GM10847 (cell line): ENCODE measurements around the gene OR1Q1.
"Not testable (repeated sequence)": the region's sequence is repeated elsewhere in the genome, so short reads cannot be mapped to it uniquely, and the experiment has no call there.

Experiments
- POLR2A ChIP-seq: IDR thresholded peaks from 2 replicates; pipeline ENCODE4 v1.6.1; 2011; ENCODE audit not compliant: insufficient read length; ENCODE audit errors: extremely low read depth

OR1Q1 gene, protein sequence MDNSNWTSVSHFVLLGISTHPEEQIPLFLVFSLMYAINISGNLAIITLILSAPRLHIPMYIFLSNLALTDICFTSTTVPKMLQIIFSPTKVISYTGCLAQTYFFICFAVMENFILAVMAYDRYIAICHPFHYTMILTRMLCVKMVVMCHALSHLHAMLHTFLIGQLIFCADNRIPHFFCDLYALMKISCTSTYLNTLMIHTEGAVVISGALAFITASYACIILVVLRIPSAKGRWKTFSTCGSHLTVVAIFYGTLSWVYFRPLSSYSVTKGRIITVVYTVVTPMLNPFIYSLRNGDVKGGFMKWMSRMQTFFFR

DNA sequence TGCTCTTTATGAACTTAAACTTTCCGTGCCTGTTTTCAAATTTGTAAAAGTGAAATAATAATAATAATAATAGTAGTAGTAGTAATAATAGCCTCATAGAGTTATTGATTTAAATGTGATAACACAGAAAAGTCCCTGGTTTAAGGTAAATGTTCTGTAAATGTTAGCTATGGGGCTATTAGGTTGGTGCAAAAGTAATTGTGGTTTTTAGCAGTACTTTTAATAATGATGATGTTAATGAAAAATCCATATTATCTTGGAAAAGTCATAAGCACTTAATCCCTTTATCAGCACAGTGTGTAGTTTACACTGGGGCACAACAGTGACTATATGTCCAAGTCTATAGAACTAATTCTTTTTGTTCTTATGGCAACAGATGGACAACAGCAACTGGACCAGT lies at the start of gene OR1Q1:
Gene OR1Q1 (plus strand): TSS at position 377 of the 400 bp plus-strand sequence. CDS start 0 bp downstream, at position 377.
- no peak for TF ChIP-seq POLR2A

- TF ChIP-seq POLR2A, result no peak
Measured at GRCh38 chr9:122567901-122568300, 46.6 kb upstream of the OR1Q1 start.

DNA sequence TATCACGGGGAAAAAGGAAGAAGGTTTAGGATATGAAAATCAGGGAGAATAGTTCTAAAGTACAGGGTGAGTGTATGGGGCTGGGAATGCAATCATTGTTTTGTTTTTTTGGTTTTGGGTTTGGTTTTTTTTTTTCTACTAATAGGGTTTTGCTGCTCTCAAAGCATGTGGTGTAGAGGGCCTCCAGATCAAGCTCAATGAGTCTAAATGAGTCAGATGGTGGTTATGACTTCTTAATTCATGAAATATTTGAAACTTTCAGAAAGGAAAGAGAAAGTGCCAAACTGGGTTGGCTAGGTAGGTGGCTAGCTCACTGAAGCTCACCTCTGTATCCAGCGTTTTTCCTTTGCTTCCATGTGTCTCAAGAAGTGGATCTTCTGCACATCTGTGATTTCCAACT lies 42.1 kb upstream of the OR1Q1 start:
- TF ChIP-seq POLR2A, result no peak

GRCh38 chr9:122579874-122580273 lies 34.7 kb upstream of the OR1Q1 start:
- no peak for TF ChIP-seq POLR2A

- TF ChIP-seq POLR2A, result no peak
Measured at GRCh38 chr9:122580360-122580759, 34.2 kb upstream of the OR1Q1 start.

GRCh38 chr9:122583284-122583683 lies 31.3 kb upstream of the OR1Q1 start, which contains the start of gene OR1L8:
OR1L8 (minus strand) TSS chr9:122583384; CDS start chr9:122568477, 14,907 bp downstream.
- not testable (repeated sequence) for TF ChIP-seq POLR2A

DNA sequence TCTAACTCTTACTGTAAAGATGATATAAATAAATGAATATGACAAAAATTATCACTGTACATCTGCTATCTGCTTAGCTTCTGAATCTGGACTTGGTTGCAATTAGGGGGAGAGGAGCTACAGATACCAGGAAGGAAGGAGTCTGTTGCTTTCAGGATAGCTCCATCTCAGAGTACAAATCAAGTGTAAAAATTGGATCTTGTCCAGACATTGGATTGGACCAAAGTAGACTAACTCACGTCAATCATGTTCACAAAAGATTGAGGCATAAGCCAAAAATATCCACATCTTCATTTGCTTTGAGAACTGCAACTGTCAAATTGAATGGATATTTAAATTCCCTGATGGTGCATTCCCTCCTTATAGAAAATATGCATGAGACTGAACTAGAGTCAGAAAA lies 8.8 kb upstream of the OR1Q1 start:
- no peak for TF ChIP-seq POLR2A

GRCh38 chr9:122606587-122606986 lies 8.0 kb upstream of the OR1Q1 start:
- no peak for TF ChIP-seq POLR2A

DNA sequence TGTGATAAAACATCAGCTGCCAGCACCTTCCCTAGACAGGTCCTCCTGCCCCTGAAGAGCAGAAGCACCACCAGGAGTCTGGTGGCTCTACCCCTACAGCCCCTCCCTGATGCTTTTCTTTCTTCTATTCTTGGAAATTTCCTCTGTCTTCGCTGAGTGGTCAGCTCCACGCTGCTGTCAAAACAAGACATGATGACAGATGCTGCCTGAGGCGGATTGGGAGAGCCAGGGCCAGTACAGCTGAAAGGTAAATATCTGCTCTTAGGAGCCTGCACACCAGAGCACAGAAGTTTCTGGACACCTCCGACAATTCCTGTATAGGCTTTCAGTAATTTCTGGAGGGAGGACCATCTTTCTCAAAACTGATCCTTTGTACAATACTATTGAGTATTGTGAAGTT lies 4.7 kb upstream of the OR1Q1 start:
- TF ChIP-seq POLR2A, result no peak

GRCh38 chr9:122619996-122620395 lies 5.5 kb downstream of the OR1Q1 start:
- TF ChIP-seq POLR2A, result no peak

DNA sequence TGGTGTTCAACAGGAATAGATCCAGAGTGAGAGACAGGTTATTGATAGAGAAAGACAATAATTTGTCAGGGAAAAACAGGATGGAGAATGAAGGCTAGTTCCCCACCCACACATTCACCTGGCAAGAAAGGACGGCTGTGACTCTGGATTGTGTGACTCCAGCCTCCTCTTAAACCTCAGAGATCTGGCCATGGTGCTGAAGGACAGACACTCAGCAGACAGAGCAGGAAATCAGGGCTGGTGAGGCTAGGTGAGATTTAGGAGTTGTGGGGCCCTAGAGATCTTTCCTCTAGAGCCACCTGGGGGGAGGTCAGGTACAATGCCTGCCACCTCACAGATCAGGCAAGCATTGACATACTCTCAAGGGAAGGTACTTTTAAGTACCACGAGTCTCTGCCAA lies 27.7 kb downstream of the OR1Q1 start:
- TF ChIP-seq POLR2A, result no peak

GRCh38 chr9:122656378-122656777 lies 41.8 kb downstream of the OR1Q1 start:
- no peak for TF ChIP-seq POLR2A

DNA sequence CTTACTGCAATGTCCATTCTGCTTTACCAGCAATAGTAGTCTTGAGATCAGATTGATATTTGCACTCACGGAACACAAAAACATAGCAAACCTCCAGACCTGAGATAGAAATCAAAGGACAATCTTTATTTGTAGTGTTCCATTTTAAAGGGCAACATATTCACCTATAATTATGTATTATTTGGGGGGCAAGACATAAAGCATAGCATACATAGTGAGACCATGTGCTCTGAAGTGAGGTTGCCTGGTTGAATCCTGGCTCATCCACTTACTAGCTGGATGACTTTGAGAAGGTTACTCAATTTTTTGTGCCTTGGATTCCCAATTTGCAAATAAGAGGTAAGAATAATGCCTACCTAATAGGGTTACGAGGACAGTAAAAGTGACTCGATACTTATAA lies 43.0 kb downstream of the OR1Q1 start, which contains the start of gene OR1B1:
Gene OR1B1 (minus strand): TSS at position 101 of the 400 bp plus-strand sequence.
- TF ChIP-seq POLR2A, result no peak

GRCh38 chr9:122661416-122661815 lies 46.9 kb downstream of the OR1Q1 start, which contains the start of gene OR1L1:
OR1L1 (plus strand) TSS chr9:122661716; CDS start chr9:122661716, 0 bp downstream.
- TF ChIP-seq POLR2A, result no peak
